ENCODE data around the gene SPANXN4.

SPANXN4 gene

DNA sequence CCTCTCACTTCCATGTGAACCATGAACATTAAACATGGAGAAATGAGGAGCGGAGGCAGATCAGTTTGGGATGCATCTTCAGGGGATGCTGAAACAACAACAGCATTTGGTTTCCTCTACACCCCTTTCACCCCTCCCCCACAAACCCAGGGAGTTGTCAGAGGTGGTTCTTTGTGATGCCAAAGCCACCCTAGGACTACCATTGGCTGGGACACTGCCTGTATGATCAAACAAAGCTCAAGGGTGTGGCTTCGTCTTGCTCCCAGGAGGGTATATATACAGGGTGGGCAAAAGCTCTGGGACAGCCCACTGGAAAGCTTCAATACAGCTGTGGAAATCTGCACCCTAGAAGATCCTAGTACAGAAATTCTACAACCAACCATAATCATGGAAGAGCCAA lies at the start of gene SPANXN4:
SPANXN4 (plus strand) TSS at position 301 of the 400 bp plus-strand sequence; CDS start at position 388, 87 bp downstream.
- DNase-seq (ENCODE audit: low spot score), result no peak

GRCh38 chrX:142977128-142977914 lies 48.4 kb upstream of the SPANXN4 start:
- no peak for DNase-seq (ENCODE audit: low spot score)

GRCh38 chrX:142978130-142978684 lies 47.5 kb upstream of the SPANXN4 start:
- no peak for DNase-seq (ENCODE audit: low spot score)

DNA sequence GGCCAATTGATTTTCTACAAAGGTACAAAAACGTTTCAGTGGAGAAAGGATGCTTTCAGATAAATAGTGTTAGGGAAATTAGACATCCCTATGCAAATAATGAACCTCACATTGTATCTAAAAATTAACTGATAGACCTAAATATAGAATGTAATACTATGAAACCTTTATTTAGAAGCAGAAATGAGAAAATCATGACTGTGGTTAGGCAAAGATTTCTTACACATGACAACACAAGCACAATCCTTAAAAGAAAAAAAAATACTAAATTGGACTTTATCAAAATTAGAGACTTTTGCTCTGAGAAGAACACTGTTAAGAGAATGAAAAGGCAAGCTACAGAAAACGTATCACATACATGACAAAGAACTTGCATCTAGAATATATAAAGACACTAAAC lies 43.0 kb upstream of the SPANXN4 start:
- no peak for DNase-seq (ENCODE audit: low spot score)

GRCh38 chrX:142994988-142995387 lies 30.7 kb upstream of the SPANXN4 start:
- DNase-seq (ENCODE audit: low spot score), result no peak

GRCh38 chrX:142998447-142999198 lies 27.1 kb upstream of the SPANXN4 start:
- DNase-seq (ENCODE audit: low spot score), result no peak

DNA sequence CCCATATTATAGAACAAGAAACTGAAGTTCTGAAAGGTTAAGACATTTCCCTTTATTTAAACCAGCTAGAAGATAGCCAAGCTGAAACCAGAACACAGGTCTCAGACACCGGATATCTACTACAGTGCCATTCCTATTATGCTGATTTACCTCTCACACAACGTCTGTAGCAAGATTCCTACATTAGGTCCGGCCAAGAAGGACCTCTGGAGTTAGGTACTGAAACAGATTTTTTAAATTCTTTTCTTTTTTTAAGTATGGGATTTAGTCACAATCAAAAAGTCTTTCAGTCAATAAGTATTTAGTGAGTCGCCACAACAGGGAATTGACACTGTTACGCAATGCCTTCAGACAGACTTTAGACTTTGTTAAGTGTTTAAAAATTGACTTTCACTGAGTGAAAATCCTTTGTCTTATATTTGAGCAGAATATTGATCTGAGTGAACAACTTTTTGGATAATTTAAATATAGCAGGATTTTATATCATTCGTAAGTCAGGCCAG lies 26.5 kb upstream of the SPANXN4 start:
- no peak for DNase-seq (ENCODE audit: low spot score)

DNA sequence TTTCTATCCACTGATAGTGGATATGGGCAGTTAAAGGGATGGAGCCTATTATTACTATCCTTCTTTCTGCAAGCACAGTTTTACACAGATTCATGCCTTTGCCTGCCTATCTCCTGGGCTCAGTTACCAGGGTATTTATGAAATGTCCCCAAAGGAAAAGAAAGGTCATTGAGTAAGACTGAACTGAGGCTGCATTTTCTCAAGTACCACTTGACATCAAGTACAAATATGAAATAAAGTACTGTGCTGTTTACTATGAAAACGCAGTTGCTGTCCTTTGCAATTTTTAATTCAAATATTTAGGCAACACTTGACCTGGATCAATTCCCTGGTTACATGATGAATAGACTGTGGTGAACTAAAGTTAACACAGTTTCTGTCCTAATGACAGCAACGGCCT lies 23.5 kb upstream of the SPANXN4 start:
- DNase-seq (ENCODE audit: low spot score), result no peak

DNA sequence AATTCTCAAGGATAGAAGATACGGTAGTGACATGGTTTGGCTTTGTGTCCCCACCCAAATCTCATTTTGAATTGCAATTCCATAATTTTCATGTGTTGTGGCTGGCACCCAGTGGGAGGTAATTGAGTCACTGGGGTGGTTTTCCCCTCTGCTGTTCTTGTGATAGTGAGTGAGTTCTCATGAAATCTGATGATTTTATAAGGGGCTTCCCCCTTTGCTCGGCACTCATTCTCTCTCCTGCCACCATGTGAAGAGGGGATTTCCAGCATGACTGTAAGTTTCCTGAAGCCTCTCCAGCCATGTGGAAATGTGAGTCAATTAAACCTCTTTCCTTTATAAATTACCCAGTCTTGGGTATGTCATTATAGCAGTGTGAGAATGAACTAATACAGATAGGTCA lies 8.5 kb upstream of the SPANXN4 start:
- no peak for DNase-seq (ENCODE audit: low spot score)

DNA sequence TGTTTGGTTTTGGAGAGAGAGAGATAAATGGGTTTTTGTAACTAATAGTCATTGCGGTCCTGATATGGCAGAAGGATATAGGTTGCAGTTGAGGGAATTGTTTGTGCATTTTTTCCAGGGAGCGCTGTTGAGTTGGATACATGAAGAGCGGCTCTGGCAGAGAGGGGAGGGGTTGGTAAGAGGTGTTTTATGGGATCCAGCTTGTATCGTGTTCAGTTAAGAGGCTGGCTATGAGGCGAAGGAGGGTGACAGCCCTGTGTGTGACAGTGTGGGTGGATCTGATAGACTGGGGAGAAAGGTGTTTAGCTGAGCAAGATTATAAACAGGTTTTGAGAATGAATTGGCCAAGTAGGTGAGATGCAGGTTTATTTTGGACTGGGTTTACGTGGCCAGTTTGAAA lies 1.5 kb downstream of the SPANXN4 start:
- no peak for DNase-seq (ENCODE audit: low spot score)

GRCh38 chrX:143047511-143047910 lies 21.8 kb downstream of the SPANXN4 start:
- DNase-seq (ENCODE audit: low spot score), result no peak

DNA sequence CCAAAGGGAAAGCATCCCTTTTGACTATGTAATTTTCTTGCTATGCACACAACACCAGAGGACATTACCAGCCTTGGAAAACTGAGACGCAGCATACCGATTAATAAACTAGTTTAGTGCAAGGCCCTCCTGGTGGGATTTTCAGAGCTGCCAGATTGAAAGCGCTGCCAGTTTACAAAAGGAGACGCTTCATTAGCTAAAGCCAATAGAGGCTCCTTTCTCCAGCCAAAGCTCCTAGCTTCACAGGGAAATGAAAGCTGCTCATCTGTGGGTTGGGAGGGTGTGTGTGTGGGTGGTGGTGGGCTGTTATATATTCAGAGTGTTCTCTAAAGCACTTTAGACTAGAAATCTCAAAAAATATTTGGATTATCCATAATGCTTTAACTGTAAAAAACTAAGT lies 32.4 kb downstream of the SPANXN4 start:
- peak; percentile 45 for DNase-seq (ENCODE audit: low spot score)

DNA sequence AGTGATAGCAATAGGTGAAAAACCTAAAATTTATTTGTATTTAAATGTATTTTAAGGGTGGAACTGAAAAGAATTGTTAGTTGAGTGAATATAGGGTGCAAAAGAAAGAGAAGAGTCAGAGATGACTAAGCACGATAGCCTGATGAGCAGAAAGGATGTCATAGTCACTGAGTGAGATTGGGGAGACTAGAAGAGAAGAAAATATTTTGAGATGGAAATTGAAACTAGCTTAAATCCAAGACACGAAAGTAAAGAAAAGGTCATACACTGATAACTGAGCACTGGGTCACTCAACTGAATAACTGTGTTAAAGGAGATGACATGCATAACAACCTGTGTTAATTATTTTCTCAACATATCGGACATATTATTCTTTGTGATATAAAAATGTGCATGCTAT lies 55.5 kb downstream of the SPANXN4 start:
- DNase-seq (ENCODE audit: low spot score), result no peak

DNA sequence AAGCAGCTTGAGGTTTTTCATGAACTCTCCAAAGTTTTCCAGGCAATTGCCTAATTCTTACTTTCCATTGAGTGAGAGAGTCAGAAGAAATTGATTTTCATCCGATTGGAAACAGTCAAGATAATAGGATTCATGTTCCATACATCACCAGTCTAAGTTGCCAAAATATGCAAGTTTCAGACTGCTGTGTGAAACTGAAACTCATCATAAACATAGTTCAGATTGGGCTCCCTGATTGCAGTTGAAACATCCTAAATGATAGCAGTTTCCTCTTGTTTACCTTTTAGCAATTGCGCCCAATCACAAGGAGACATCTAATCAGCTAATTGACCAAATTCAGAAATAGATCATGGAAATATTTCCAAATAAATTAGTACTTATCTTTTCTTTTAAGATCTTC lies 56.8 kb downstream of the SPANXN4 start:
- DNase-seq (ENCODE audit: low spot score), result no peak

All from ecto neural progenitor cell (in vitro differentiated cells).